AG10803 (cell line): Measurements from ENCODE around the gene CAMKMT.

ENCODE experiments used
- DNase-seq: peaks from one replicate; pipeline ENCODE4 v3.0.0; 2010; ENCODE audit warnings: low read depth
- H3K4me3 ChIP-seq: 2 replicates; pipeline ENCODE4 v1.5.1; 2011; ENCODE audit warnings: mild to moderate bottlenecking, low read length, control low read depth
- TF ChIP-seq, protein P1 (sequence below): conservative IDR thresholded peaks from 2 replicates; pipeline ENCODE4 v1.5.1; 2011; ENCODE audit warnings: mild to moderate bottlenecking, low read length, control low read depth, inconsistent platforms

Gene CAMKMT

DNA sequence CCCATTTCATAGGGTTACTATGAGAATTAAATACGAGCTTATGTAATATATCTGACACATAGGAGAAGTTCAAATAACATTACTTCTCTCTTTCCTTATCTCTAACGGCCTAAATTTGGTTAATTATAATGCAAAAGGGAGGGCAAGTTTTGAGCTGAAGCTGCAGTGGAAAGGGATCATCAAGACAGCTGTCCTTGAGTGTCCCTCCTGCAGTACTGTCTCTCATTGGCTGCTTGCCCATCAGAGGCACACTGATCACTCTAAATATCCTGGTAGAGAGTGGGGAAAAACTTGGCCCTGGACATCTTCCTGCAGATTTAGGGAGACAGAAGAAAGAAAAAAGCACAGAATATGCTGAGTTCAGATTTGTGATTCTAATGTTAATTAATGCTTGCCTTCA lies 186.0 kb downstream of the CAMKMT start:
- TF ChIP-seq, protein P1, sequence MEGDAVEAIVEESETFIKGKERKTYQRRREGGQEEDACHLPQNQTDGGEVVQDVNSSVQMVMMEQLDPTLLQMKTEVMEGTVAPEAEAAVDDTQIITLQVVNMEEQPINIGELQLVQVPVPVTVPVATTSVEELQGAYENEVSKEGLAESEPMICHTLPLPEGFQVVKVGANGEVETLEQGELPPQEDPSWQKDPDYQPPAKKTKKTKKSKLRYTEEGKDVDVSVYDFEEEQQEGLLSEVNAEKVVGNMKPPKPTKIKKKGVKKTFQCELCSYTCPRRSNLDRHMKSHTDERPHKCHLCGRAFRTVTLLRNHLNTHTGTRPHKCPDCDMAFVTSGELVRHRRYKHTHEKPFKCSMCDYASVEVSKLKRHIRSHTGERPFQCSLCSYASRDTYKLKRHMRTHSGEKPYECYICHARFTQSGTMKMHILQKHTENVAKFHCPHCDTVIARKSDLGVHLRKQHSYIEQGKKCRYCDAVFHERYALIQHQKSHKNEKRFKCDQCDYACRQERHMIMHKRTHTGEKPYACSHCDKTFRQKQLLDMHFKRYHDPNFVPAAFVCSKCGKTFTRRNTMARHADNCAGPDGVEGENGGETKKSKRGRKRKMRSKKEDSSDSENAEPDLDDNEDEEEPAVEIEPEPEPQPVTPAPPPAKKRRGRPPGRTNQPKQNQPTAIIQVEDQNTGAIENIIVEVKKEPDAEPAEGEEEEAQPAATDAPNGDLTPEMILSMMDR, result no peak
- no peak overlapping the region for H3K4me3 ChIP-seq
- DNase-seq, result no peak

DNA sequence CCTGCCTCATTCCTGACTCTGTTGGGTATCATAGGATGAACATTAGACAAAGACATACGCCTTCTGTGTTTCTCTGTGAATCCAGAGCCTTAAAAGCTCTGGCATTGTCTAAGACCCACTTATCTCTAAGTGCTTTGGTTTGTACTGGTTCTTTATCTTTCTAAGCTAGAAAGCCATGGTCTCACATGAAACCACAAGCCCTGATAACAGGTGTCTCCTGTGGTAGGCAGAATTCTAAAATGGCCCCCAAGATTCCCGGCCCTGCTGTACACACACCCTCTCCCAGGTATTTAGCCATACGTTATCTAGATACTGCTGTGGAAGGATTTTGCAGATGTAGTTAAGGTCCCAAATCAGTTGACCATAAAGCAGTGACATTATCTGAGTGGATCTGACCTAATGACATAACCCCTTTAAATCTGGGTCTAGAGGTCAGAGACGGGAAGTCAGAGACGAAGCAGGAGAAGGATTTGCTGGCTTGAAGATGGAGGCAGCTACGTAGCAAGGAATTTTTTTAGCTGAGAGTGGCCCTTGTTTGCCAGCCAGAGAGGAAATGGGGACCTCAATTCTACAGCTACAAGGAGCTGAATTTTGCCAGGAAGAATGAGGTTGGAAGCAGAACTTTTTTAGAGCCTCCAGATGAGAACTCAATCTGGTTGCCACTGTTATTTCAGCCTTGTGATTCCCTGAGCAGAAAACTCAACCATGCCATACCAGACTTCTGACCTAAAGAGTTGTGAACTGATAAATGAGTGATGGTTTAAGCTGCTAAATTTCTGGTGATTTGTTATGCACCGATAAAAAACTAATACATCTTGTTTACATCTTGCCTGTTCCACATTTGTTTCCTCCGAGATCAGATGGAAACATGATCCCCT lies 186.7 kb downstream of the CAMKMT start:
- TF ChIP-seq, protein P1, result no peak
- H3K4me3 ChIP-seq, result peak overlapping the region; percentile 19
- peak; percentile 40 for DNase-seq

DNA sequence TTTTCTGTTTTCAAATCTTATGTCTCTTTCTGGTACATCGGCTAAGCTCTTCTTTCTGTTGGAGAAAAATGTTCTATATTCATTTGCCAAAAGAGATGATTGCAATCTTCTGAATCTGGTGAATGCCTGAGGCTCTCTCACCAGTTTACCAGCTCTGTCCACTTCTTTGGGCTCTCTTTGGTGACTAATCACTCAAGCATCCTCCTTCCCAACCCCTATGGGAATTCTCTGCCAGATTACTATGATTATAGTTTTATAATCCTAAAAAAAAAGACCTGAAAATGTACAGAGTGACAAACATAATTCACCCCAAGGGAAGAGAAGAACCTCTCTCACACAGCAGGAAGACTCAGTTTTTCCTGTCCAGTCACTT lies 187.3 kb downstream of the CAMKMT start:
- H3K4me3 ChIP-seq, result peak overlapping the region; percentile 19
- peak; percentile 92 for DNase-seq

DNA sequence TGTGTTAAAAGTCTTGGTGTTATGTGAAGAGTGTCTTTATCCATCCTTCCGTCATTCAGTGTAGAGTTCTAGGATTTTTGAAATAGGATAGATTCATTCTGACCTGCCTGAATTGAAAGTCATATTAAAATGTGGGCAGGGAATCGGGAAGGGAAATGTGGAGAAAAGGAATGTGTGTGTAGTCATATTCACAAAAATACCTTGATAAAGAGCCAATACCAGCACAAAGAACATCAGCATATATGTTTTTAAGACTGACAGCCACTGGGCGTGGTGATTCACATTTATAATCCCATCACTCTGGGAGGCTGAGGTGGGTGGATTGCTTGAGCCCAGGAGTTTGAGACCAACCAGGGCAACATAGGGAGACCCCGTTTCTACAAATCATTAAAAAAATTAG lies 188.1 kb downstream of the CAMKMT start:
- H3K4me3 ChIP-seq, result no peak overlapping the region
- TF ChIP-seq, protein P1, result no peak
- peak; percentile 46 for DNase-seq

More for the DNA sequence above, 187.3 kb downstream of the CAMKMT start:
- TF ChIP-seq, protein P1, result no peak

DNA sequence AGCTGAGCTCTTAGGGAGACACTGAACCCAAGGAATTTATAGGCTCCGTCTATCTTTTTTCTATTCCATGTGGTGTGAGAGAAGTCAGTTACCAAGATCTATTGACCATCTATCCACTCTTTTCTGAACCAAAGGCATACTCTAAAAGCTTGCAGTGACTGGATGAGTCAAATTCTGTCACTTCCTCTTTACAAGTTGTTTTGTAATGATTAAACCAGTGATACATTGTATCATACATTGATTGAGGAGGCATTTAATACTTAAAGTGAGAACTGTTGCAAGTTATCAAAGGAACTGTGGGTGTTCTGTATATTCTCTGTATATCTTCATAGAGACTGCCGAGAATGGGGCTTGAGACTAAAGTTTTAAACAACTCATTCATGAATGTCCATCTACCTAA lies 188.8 kb downstream of the CAMKMT start:
- TF ChIP-seq, protein P1, result no peak
- peak; percentile 8 for DNase-seq
- H3K4me3 ChIP-seq, result no peak overlapping the region

DNA sequence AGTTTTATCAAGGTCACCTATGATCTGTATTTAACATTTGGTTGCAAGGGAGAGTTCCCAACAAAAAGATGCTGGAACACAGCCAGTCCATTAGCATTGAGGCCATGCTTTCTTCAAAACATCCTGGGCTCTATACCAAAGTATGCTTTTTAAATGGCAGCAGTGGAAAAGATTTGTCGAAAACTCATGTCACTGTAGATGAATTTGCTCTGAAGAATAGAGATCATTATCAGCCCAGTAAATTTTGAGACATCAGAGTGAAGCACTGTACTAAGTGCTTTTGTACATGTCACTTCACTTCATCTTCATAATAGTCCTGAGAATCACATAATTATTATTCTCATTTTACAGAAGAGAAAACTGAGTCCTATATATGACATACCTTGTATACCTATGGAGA lies 189.8 kb downstream of the CAMKMT start:
- TF ChIP-seq, protein P1, result no peak
- DNase-seq, result no peak
- no peak overlapping the region for H3K4me3 ChIP-seq

DNA sequence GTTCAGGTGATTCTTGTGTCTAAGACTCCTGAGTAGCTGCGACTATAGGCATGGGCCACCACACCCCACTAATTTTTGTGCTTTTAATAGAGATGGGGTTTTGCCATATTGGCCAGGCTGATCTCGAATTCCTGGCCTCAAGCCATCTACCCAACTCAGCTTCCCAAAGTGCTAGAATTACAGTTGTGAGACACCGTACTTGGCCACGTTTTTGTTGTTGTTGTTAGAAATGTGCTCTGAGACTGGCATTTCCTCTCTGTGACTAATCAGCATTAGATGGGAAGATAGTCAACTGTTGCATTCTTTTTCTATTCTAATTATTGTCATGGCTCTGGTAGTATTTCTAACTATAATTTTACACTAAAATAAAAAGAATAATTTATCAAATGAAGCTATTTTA lies 191.7 kb downstream of the CAMKMT start:
- TF ChIP-seq, protein P1, result no peak
- H3K4me3 ChIP-seq, result no peak overlapping the region
- DNase-seq, result peak; percentile 88
